HepG2 (cell line): ENCODE data around the gene GPR17. TPM values are rescaled to one million over a fixed set of nuclear protein-coding genes. Genes with fewer than 3 reads are reported as not detected.
A peak's percentile ranks its signal among the peaks of the same experiment; 100 is the strongest.

Experiments used
- CBX5 ChIP-seq: sonication (generic); formaldehyde crosslinking; IDR thresholded peaks from 2 replicates; pipeline ENCODE4 v1.4.0; 2020; ENCODE audit warnings: missing genetic modification reagents, borderline replicate concordance
- ETV5 ChIP-seq: IDR thresholded peaks from 2 replicates; pipeline ENCODE4 v1.6.1; 2018; ENCODE audit warnings: missing biosample characterization, missing genetic modification reagents, inconsistent platforms, borderline replicate concordance
- GATAD1 ChIP-seq: IDR thresholded peaks from 2 replicates; pipeline ENCODE4 v1.6.1; 2016; ENCODE audit warnings: missing genetic modification reagents, missing compliant biosample characterization
- NR0B2 ChIP-seq: sonication (generic); formaldehyde crosslinking; IDR thresholded peaks from 2 replicates; pipeline ENCODE4 v1.4.0; 2020; ENCODE audit warnings: mild to moderate bottlenecking, missing genetic modification reagents
- RCOR2 ChIP-seq: IDR thresholded peaks from 2 replicates; pipeline ENCODE4 v1.6.1; 2016; ENCODE audit warnings: missing biosample characterization, missing genetic modification reagents
- REST ChIP-seq, 2 experiments: IDR thresholded peaks; 2 replicates each; pipeline ENCODE4 v1.6.1; 2011 to 2012; ENCODE audit warnings: low read length in 2 of 2, borderline replicate concordance in 1 of 2, low read depth in 1 of 2, mild to moderate bottlenecking in 1 of 2, moderate library complexity in 1 of 2
- STAG1 ChIP-seq: sonication (generic); formaldehyde crosslinking; IDR thresholded peaks from 2 replicates; pipeline ENCODE4 v1.4.0; 2020; ENCODE audit warnings: missing genetic modification reagents
- TSC22D2 ChIP-seq: sonication (generic); formaldehyde crosslinking; IDR thresholded peaks from 2 replicates; pipeline ENCODE4 v1.5.1; 2020; ENCODE audit warnings: missing genetic modification reagents, mild to moderate bottlenecking, borderline replicate concordance
- ZBTB1 ChIP-seq: sonication (generic); formaldehyde crosslinking; IDR thresholded peaks from 2 replicates; pipeline ENCODE4 v1.4.0; 2020; ENCODE audit warnings: missing genetic modification reagents, borderline replicate concordance
- ZBTB14 ChIP-seq: sonication (generic); formaldehyde crosslinking; IDR thresholded peaks from 2 replicates; pipeline ENCODE4 v1.4.0; 2020; ENCODE audit warnings: missing genetic modification reagents
- ZBTB39 ChIP-seq: sonication (generic); formaldehyde crosslinking; IDR thresholded peaks from 2 replicates; pipeline ENCODE4 v1.5.0; 2020; ENCODE audit warnings: missing genetic modification reagents
- ZNF142 ChIP-seq: sonication (generic); formaldehyde crosslinking; IDR thresholded peaks from 2 replicates; pipeline ENCODE4 v1.4.0; 2020; ENCODE audit warnings: missing genetic modification reagents
- ZNF556 ChIP-seq: sonication (generic); formaldehyde crosslinking; IDR thresholded peaks from 2 replicates; pipeline ENCODE4 v1.4.0; 2020; ENCODE audit warnings: mild to moderate bottlenecking, missing genetic modification reagents, borderline replicate concordance
- ZNF652 ChIP-seq: IDR thresholded peaks from 2 replicates; pipeline ENCODE4 v1.6.1; 2016; ENCODE audit warnings: low read depth, borderline replicate concordance
- polyA plus RNA-seq, 8 experiments: library from polyadenylated mRNA; depleted of rRNA in 3 of 8; stranded (reverse) in 7 of 8; unstranded in 1 of 8; fragments of >200 nt; fragmentation: Illumina TruSeq in 4 of 8; extraction: Trizol in 4 of 8; gene quantifications; 2 replicates each; pipeline versions ENCODE4 v1.2.1 to v1.2.3, GENCODE V29; 2011 to 2016; ENCODE audit warnings: low read depth in 4 of 8, missing spikeins in 1 of 8, mixed read lengths in 1 of 8; ENCODE audit not compliant: insufficient read depth in 1 of 8
- total RNA-seq, 5 experiments: library from RNA; depleted of rRNA; stranded (reverse); fragments of >200 nt; fragmentation: Illumina TruSeq; extraction: Trizol; gene quantifications; 2 replicates each; pipeline ENCODE4 v1.2.3, GENCODE V29; 2016; ENCODE audit warnings: low read depth in 1 of 5

Gene GPR17
- total and polyA plus RNA-seq, 2 of the 13 experiments (the other 11 are each of a cell fraction or from before 2014, with no cell fraction given) = not detected

- TF ChIP-seq ZNF142 (CRISPR knock-in tag) (no peak), REST (IDR thresholded peaks at IDR 0.05; ENCODE audit: borderline replicate concordance in 1 of 2, low read depth in 1 of 2, low read length in 2 of 2) (no peak), ZBTB39 (CRISPR knock-in tag) (no peak), RCOR2 (CRISPR knock-in tag) (no peak), NR0B2 (0 out of 2 replicates have a peak, but pooled peaks have one; percentile 43), ZNF556 (CRISPR knock-in tag) (0 out of 2 replicates have a peak, but pooled peaks have one; percentile 51), CBX5 (CRISPR knock-in tag) (no peak), GATAD1 (CRISPR knock-in tag) (no peak), ETV5 (CRISPR knock-in tag) (no peak), TSC22D2 (CRISPR knock-in tag) (no peak), STAG1 (CRISPR knock-in tag) (peak; percentile 71), ZNF652 (no peak), ZBTB14 (CRISPR knock-in tag) (no peak), ZBTB1 (CRISPR knock-in tag) (no peak)
Measured at GRCh38 chr2:127640082-127641072, 5.6 kb upstream of the GPR17 start (continued).
